GM19463 (cell line): ENCODE data around the gene VWA8.
A peak's percentile ranks its signal among the peaks of the same experiment; 100 is the strongest.
"Not testable (repeated sequence)": the region's sequence is repeated elsewhere in the genome, so short reads cannot be mapped to it uniquely, and the experiment has no call there.

Experiments used
- ATAC-seq: cut with Tn5 transposase; IDR thresholded peaks from one replicate; pipeline ENCODE4 v1.9.1; 2021; ENCODE audit warnings: mild to moderate bottlenecking, moderate library complexity; ENCODE audit not compliant: unreplicated experiment

The VWA8 gene

DNA sequence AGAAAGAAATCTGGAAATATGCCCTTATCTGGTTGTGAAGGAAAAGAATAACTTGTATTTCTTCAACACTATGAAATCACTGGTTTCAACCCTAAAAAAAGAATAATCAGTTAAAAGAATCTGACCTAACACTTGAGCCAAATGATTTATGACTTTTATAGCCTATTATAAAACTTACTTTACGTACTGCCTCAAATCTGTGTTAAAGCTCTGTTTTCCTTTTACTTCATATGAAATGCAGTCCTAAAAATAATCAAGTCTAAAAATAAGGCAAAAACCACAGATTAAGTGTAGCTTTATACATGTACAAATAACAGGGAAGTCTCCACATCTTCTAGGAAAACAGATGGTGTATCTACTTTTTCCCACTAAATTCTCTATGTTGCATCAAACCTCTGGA is 101.3 kb downstream of the VWA8 start:
- ATAC-seq = no peak

GRCh38 chr13:41858780-41859179 is 102.1 kb downstream of the VWA8 start:
- ATAC-seq = no peak

DNA sequence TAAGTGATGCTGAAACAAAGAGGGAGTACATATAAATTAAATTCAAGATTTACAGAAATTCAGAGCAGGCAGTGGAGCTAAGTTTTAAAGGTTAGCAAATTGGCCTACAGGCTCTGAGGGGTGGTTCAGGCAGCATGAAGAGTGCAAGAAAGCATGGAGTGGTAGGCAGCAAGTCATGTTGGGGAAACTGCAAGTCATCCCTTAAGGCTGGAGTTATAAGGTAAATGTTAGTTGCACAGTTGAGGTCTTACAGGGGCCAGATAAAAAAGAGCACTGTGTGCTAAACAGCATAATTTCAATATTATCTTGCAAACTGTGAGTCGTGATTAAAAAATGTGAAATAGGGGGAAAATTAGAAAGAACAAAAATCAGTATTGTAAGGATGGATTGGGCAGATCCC is 106.2 kb downstream of the VWA8 start:
- ATAC-seq = no peak

DNA sequence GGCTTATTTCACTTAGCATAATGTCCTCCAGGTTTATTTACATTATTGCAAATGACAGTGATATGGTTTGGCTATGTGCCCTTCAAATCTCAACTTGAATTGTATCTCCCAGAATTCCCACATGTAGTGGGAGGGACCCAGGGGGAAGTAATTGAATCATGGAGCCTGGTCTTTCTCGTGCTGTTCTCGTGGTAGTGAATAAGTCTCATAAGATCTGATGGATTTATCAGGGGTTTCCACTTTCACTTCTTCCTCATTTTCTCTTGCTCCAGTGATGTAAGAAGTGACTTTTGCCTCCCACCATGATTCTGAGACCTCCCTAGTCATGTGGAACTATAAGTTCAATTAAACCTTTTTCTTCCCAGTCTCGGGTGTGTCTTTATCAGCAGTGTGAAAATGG is 109.6 kb downstream of the VWA8 start:
- ATAC-seq = no peak

GRCh38 chr13:41848435-41849255 is 112.3 kb downstream of the VWA8 start:
- no peak for ATAC-seq

DNA sequence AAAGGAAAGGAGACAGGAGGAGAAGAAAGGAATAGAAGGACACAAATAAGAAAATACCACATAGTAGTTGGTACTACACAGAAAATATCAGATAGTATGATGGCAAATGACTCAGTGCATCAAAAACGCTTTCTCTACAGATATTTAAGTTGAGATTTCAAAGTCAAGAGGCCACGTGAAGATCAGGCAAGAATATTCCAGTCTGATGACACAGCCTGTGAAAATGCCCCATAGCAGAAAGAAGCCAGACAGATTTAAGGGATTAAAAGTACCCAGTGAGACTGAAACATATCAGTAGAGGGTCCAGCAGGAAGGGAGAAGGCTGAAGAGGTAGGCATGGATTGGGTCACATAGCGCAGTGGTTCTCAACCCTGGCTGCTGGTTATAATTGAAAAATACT is 113.7 kb downstream of the VWA8 start:
- no peak for ATAC-seq

GRCh38 chr13:41842036-41842620 is 118.8 kb downstream of the VWA8 start:
- no peak for ATAC-seq

GRCh38 chr13:41837629-41838028 is 123.3 kb downstream of the VWA8 start:
- ATAC-seq = no peak

DNA sequence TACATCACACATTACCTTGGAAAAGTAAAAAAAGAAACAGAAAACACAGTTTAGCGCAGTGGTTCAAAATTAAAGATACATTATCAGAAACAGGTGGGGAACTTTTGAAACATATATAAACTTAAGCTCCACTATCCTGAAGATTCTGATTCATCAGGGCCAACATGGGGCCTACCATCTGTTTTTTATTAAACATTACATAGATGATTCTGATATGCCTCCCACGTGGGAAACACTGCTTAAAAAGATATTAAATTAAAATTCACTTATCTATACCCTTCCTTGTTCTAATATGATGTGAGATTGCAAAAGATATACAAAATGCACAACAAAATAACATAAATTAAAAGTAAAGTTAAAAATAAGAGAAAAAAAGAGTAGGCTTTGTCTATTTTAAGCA is 125.0 kb downstream of the VWA8 start:
- no peak for ATAC-seq

DNA sequence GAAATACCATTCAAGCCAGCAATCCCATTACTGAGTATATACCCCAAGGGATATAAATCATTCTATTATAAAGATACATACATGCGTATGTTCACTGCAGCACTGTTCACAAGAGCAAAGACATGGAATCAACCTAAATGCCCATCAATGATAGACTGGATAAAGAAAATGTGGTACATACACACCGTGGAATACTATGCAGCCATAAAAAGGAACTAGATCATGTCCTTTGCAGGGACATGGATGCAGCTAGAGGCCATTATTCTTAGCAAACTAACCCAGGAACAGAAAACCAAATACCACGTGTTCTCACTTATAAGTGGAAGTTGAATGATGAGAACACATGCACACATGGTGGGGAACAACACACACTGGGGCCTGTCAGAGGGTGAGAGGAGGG is 126.2 kb downstream of the VWA8 start:
- ATAC-seq = not testable (repeated sequence)

DNA sequence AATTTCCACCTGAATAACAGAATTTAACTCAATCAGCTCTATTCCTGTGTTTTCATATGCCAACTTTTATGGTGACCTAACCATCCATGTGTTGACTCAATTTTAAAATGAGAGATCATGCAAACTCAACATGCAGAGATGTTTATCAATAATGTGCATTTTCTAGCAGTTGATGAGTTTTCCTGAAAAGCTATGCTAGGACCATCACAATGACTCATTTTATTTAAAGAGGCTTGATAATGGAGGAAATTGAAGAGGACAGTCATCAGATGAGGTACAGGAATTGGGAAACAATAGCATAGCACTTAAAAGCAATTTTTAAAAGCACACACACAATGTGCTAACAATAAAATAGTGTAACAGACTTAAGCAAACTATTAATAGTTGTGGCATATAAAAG is 127.1 kb downstream of the VWA8 start:
- no peak for ATAC-seq

- no peak for ATAC-seq
These were observed 127.7 kb downstream of the VWA8 start for GRCh38 chr13:41833201-41833600.

- ATAC-seq = no peak
These were observed 133.2 kb downstream of the VWA8 start for GRCh38 chr13:41827507-41828213.

DNA sequence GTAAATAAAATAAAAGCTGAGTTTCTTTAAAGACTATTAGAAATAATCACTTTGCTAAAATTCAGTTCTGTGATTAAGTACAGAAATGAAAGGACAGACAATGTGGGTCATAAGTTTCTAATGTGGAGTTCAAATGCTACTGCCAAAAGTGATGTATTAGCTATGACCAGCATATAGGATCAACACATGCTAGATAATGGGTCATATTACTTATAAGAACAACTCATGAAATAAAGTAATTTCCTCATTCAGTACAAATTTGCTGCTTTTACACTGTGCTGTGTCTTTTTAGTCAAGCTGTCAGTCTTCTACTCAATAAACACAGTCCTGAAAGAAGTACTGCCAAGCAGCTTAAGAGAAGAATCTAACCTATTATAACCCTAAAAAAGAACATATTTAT is 135.2 kb downstream of the VWA8 start:
- ATAC-seq = no peak

DNA sequence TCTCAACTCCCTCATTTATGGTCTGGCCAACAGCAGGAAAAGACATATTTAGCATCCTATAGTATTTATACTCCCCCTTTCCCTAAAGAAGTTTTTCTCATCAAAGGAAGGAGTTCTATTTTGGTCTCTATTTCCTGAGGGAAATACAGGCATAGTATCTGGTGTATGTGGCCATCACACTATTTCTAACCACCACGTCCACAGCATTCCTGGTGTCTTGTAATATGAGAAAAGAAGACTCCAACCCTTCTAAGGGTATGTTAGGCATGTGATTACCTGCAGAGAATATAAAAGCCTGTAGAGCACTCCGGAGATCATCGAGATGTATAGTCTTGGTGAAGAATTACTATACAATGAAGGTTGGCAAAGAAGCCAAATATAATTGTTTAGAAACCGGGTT is 137.4 kb downstream of the VWA8 start:
- ATAC-seq = no peak

- no peak for ATAC-seq
These were observed 138.3 kb downstream of the VWA8 start for GRCh38 chr13:41822560-41822959.

GRCh38 chr13:41821238-41821594 is 139.7 kb downstream of the VWA8 start:
- no peak for ATAC-seq

GRCh38 chr13:41820581-41821237 is 140.2 kb downstream of the VWA8 start:
- no peak for ATAC-seq

GRCh38 chr13:41816057-41816456 is 144.9 kb downstream of the VWA8 start:
- ATAC-seq = no peak

- no peak for ATAC-seq
These were observed 147.5 kb downstream of the VWA8 start for GRCh38 chr13:41813426-41813825.

GRCh38 chr13:41812851-41813250 is 148.1 kb downstream of the VWA8 start:
- peak; percentile 78 for ATAC-seq

DNA sequence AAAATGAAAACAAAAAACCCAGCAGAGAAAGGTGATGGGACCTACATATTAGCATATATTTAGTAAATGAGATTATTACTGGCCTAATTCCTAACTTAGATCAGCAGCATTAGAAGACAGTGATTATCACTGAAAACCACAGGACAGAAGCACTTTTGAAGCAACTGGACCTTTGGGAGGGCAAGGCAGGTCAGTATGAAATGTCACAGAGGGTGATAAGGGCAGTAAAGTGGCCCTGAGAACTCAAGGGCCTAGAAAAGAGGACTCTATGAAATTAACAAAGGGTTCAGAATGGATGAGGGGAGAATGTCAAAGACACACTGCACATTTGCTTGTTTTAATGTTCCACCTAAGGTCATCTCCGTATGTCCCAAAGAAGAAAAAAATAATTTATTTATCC is 148.7 kb downstream of the VWA8 start:
- no peak for ATAC-seq
